ENCODE measurements around the gene FBXL14.

- TF ChIP-seq FOXA1 (IDR thresholded peaks at IDR 0.05) (no peak), SP1 (IDR thresholded peaks at IDR 0.05) (no peak), PKNOX1 (IDR thresholded peaks at IDR 0.05) (no peak), ZNF384 (IDR thresholded peaks at IDR 0.05) (no peak), BHLHE40 (IDR thresholded peaks at IDR 0.05; ENCODE audit: borderline replicate concordance) (no peak), LEF1 (IDR thresholded peaks at IDR 0.05; ENCODE audit: borderline replicate concordance) (no peak), TARDBP (IDR thresholded peaks at IDR 0.05) (no peak), ELF4 (IDR thresholded peaks at IDR 0.05) (no peak)
Observed at GRCh38 chr12:1523558-1524050, 70.8 kb downstream of the FBXL14 start.

Measured in HEK293T (cell line).